Breast epithelium (tissue), 3 donors: ENCODE results near the gene PIK3R1.

Experiments
- CTCF ChIP-seq, 3 donors: fragments of 450-650 bp; IDR thresholded peaks; one replicate each; pipeline ENCODE4 v1.5.1; 2016 to 2017; ENCODE audit warnings: antibody characterized with exemption in 3 of 3, mild to moderate bottlenecking in 3 of 3, moderate library complexity in 3 of 3
- POLR2A ChIP-seq: fragments of 450-650 bp; IDR thresholded peaks from one replicate; pipeline ENCODE4 v1.6.1; 2016; ENCODE audit warnings: antibody characterized with exemption, mild to moderate bottlenecking, moderate library complexity
- POLR2AphosphoS5 ChIP-seq, 3 donors: sonication (generic); formaldehyde crosslinking; IDR thresholded peaks; one replicate each; pipeline ENCODE4 v1.6.1; 2017; ENCODE audit warnings: antibody characterized with exemption in 3 of 3

- TF ChIP-seq CTCF (IDR thresholded peaks at IDR 0.05) = no peak
- no peak for TF ChIP-seq POLR2A
- TF ChIP-seq POLR2AphosphoS5 (IDR thresholded peaks at IDR 0.05) = no peak
Measured at GRCh38 chr5:68200288-68200687, 15.3 kb upstream of the PIK3R1 start.
